HG02642 (cell line): ENCODE measurements around the gene PPIF.

Experiments
- ATAC-seq: cut with Tn5 transposase; IDR thresholded peaks from one replicate; pipeline ENCODE4 v1.9.1; 2021; ENCODE audit warnings: mild to moderate bottlenecking; ENCODE audit not compliant: unreplicated experiment, poor library complexity

Gene PPIF

DNA sequence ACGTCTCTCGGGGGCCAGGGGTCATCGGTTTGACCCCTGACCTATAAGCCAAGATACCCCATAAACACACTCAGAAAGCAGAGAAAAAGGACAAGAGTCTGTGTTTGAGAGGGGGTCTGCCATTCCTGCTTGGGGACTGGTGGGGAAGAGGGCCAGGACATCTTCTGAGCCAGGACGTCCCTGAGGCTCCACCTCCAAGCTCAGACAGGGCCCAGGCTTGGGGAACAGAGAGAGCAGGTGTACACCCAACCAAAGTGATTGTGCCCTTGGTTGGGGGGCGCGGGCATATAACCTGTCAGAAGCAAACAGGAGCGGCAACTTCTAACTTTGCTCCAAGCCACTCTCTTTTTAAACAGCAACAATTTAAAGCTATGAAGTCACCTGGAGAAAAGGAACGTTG is 33.9 kb upstream of the PPIF start:
- no peak for ATAC-seq

DNA sequence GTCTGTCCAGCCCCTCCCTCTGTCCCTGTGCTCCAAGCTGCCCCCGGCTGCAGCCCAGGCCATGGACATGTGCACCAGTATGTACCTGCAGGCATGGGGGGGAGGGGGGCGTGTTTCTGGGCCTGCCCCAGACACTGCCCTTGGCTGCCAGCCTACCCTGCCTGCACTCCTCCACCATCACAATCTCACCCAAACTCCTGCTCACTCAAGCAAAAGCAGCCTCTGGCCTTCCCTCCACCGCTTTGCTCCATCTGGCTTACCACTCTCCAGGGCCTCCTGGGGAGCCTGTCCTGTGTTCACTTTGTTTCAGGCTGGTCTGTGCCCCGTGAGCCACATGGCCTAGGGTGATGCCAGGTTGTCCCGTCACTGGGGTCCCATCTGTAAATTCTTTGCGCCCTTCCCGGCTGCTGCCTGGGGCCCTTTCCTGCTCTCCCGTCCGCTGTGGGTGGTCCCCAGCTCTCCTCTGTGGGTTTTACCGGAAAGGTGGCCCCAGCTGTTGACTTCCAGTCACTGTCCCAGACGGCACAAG is 33.3 kb upstream of the PPIF start:
- ATAC-seq: no peak

DNA sequence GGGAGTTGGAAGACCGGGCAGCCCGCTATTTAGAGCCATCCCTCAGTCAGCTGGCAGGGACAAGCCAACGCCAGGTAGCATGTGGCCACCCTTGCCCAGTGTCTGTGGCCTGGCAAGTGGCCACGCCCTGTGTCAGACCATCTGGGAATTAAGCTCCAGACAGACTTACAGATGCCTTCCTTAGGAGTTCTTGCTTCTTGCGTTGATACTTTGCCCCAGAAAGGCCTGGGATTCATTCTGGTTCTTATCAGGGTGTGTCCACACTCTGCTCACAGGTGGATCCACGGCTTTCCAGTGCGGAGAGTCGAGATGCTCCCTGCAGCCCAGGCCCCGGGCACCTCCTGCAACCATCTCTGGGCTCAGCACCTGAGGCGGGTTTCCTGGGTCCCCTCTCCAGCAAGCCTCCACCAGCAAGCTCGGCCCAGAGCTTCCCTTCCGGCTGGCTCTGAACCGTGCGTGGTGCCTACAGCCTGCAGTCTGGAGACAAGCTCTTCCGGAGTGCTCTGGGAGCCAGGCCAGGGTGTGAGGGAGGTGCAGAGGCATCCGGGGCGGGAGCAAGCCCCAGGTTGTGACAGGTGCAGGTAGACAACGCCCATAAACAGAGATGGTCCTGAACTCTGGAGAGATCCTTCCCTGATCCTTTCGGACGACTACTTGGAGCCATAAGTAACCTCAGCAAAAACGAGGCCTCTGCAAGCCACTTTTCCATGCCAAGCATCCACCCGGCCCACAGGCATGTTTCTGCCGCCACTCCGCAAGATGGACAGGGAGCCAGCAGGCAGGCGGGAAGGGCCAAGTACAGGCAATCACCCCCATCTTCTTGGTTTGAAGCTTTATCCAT is 32.3 kb upstream of the PPIF start:
- no peak for ATAC-seq

DNA sequence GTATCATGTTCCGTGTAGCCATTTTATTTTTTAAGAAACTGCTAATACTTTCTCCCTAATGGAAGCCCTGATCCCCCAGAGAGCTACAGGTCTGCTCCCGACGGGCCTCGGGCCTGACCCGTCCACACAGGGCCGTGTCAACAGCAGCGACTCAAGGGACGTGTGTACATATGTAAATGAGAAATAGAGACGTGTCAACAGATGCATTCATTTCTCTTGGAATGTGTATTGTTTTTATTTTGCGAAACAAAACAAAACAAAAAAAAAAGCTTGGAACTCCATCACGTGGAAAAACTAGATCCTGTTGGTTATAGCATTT is 31.7 kb upstream of the PPIF start:
- ATAC-seq: no peak

DNA sequence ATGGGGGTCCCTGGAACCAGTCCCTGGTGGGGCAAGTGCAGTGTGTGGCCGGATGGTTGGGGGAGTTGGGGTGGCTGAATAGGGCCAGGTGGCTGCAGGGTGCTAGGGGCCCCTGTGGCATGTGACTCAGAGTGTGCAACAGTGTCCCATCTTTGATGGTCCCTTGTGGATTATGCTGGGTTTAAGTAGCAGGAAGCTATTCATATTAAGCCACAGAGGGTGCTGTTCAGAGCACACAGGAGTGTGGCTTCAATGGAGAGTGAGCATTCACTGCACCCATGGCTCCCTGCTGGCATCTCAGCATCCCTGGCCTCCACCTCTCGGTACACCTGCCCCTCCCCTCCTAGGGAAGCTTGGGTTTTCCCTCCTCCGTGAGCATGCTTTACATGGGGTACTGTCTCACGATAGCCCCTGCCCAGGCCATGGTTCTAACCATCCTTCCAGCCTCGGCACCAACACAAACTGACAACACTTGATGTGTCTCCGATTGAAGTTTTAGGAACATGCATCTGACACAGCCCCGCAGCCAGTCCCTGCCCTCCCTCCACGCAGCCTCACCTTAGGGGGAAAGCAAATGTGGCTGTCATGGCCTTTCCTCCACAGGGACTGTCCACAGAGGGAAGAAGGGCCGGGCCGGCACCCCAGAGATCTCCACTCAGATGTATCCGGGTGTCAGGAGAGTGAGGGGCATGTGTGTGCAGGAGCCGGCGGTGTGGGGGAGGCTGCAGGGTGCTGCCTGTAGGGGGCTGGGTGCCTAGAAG is 30.4 kb upstream of the PPIF start:
- ATAC-seq: peak; percentile 72

DNA sequence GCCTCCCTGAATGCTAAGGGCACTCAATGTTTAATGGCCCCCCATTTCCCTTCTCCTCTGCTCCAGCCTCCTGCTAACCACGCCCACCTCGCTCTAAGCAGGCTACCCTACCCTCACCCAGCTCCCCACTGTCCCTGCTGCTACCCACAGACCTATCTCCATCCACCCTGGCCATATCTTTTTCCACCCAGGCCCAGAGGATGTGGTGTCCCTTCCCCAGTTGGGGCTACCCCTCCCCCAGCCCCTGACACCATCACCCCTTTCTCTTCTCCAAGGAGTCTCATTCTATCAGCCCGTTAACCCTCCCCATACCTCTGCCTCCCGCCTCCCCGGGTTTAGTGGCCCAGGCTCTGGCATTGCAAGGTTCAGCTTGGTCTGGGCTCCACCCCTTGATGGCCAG is 28.9 kb upstream of the PPIF start:
- ATAC-seq: no peak

DNA sequence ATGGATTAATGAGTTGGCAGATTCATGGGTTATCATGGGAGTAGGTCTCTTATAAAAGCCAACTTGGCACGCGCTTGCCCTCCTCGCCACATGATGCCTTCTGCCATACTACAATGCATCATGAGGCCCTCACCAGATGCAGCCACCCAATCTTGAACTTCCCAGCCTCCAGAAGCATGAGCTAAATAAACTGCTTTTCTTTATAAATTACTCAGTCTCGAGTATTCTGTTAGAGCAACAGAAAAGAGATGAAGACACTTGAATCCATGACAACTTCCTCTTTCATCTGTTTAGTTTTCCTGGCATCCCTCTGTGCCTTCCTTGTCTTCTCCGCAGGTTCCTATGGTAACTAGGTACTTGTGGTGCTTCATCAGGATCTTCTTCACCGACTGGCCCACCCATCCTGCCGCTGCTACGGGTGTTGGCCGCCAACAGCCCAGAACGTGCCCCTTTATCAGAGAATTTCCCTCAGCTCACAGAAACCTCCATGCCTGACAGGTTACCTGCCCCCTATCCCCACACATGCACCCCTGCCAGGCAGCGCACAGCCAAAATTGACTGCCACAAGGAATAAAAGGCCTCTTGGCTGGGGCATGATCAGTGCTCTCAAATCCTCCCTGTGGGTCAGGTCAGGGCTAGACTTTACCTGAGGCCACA is 28.0 kb upstream of the PPIF start:
- ATAC-seq: no peak

DNA sequence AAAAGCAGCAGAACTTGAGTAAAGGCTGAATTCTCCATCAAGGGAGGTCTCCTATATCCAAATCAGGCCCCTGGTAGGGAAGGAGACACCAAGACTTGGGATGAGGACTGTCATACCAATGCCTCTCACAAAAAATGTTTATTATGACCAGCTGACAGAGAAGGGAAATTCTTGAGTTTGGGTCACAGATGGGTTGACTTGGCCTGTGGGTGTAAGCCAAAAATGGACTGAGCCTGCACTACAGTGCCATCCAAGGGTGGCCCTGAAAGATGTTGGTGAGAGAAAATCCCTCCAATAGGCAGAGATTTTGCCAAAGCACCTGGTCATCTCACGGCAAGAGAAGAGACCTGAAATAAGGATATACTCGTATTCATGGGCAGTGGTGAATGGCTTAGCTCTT is 27.0 kb upstream of the PPIF start:
- ATAC-seq: no peak

DNA sequence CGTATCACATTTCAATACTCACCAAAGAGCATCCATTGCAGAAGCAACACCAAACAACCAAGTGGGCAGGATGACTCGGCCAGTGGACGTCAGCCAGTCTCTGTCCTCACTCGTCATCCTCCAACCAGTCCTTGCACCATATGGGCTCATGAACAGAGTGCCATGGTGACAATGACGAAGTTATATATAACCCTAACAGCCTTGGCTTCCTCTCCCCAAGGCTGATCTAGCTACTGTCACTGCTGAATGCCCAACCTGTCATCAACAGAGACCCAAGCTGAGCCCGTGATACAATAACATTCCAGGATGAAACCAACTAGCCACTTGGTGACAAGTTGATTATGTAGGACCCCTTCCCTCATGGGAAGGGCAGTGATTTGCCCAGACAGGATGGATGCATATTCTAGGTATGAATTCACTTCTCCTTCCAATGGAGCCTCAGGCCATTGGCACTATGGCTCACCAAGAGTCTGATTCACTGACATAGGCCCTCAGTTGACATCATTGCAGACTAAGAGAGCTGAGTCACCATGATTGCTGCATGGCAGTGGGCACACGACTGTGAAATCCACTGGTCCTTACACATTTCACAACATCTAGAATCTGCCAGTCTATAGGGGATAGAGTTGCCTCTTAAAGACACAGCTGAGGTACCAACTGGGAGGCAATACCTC is 26.3 kb upstream of the PPIF start:
- no peak for ATAC-seq

DNA sequence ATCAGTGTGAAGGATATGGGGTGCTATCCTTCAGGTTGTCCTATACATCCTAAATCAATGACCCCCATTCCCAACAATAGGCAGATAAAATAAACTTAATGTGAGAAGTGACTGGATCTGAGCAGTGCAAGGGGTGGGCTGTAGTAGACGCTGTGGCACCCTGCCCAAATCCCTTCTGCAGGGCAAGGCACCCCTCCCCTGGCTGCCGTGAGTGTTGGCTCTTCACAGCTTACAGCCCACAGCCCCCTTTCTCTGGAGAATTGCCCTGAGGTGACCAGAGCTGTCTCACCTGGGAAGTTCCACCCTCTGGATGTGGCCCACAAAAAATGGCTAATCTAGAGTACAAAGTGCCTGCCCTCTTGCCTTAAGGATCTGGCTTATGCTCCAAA is 25.8 kb upstream of the PPIF start:
- ATAC-seq: no peak

DNA sequence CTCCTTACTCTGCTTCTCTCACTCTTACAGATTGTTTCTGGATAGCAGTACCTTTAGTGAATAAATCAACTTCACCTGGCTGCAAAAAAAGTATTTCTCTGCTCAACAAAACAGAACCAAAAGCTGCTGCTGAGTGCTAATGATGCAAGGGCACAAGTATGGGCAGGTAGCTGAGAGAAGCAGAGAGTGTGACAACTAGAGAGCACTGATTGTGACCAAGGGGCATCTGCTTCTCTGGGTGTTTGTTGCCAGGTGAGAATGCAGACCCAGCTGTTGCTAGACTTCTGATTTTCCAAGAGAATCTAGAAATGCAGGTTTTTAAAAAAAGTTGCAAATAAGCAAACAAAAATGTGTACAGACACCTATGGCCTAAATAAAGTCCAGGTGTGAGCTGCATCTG is 25.3 kb upstream of the PPIF start:
- ATAC-seq: no peak

DNA sequence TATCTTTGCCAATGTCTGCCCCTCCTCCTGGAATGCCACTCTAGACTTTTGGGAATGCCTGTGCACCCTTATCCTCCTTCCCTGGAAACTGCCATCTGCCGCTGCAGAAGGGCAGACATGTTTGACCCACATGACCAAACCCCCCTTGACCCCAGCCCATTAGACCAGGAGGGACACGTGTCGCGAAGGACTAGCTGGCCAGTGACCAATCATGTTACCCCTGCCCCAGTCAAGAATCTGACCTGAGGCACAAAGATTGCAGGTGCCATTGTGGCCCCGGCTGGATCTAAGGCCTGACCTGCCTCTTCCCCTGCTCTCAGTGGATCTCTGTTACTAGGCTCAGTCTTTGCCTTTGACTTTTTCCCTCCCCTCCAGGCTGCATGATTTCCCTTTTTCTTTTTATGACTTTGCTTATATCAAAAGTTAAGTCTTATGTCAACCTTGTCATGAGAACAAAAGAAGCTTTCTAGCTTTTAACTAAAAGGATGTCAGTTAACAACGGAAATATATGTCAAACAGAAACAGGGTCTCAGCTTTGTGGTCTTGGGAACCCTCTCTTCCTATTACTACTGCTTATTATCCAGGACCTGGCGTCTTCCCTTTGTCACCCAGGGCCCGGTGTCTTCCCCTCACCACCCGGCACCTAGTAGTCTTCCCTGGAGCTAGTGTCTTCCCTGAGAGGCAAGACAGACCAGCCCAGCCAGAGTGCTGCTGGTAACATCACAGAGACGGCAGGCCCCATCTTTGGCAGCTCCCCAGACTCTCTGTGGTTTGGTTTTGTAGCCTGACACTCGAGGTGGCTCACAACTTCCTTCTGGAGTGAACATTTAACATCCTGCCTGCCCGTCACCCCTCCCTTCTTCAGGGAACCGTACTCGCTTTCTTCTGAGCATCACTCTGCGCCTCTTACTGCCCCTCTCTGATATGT is 24.4 kb upstream of the PPIF start:
- peak; percentile 63 for ATAC-seq

DNA sequence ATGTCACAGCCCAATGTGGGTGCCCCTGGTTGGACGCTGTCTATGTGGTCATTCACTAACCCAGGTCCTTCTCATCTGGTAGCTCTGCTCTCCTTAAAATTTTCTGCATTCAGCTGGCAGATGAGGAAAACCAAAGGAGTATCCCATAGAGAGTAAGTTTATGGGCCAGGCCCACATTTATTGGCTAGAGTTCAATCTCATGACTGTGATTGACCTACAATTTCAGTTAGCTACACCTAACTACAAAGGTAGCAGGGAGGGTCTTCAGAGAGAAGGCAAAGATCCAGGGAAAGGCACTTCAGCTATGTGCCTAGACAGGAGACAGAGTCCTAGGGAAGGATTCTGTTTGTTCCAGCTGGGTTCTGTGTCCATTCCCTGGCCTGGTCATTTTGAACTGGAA is 23.7 kb upstream of the PPIF start:
- no peak for ATAC-seq

DNA sequence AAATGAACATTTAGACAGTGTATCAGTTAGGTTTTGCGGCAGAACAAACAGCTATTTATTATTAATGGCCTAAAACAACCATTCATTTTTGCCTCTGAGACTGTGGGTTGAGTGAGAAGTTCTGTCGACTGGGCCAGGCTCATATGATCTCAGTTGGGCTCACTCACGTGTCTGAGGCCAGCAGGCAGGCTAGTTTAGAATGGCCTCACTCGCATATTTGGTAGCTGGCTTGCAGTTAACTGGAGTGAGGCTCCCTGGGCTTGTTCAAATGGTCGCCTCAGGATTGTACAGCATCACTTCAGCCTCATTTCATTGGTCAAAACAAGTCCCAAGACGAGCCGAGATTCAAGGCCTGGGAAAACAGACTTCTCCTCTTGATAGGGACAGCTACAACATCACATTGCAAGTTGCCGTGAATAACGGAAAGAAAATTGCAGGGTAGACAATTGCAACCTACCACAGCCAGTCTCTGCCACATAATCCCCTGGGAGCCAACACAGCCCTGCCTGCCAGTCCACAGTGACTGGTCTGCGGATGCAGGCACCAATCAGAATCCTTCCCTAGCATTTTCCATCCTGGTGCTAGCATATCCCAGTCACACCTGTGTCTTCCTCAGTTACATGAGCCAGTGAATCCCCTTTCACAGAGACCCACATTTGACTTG is 23.1 kb upstream of the PPIF start:
- no peak for ATAC-seq

DNA sequence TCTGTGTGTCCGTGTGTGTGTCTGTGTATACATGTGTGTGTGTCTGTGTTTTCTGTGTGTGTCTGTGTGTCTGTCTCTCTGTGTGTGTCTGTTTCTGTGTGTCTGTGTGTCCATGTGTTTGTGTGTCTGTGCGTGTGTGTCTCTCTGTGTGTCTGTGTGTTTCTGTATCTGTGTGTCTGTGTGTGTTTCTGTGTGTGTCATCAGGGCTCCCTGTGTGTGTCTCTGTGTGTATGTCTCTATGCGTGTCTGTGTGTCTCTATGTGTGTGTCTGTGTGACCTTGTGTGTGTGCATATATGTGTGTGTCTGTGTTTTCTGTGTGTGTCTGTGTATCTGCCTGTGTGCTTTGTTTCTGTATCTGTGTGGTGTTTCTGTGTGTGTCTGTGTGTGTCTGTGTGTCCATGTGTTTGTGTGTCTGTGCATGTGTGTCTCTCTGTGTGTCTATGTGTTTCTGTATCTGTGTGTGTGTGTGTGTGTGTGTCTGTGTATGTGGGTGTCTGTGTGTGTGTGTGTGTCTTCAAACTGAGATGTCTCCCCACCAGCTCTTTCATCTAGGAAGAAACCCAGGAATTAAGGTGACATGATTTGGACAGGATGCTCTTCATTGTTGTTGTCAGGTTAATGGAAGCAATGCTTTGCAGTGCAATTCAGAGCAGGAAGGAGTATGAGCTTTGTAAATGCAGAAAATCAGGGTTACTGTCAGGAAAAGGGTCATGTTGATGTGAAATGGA is 20.7 kb upstream of the PPIF start:
- ATAC-seq: no peak

DNA sequence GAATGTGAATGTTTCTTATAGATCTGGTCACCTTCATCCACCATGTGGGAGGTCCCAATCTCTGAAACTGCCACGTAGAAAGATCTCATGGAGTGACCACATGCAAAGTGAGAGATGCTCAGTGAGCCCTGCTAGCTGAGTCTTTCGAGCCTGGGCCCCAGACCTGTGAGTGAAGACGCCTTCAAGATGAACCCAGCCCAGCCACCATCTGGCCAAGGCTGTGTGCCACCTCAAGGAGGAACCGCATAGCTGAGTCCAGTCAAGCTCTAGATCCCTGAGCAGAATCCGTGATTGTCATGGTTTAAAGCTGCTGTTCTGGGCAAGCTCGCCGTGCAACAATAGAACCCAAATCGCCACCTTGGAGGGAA is 20.2 kb upstream of the PPIF start:
- ATAC-seq: no peak

DNA sequence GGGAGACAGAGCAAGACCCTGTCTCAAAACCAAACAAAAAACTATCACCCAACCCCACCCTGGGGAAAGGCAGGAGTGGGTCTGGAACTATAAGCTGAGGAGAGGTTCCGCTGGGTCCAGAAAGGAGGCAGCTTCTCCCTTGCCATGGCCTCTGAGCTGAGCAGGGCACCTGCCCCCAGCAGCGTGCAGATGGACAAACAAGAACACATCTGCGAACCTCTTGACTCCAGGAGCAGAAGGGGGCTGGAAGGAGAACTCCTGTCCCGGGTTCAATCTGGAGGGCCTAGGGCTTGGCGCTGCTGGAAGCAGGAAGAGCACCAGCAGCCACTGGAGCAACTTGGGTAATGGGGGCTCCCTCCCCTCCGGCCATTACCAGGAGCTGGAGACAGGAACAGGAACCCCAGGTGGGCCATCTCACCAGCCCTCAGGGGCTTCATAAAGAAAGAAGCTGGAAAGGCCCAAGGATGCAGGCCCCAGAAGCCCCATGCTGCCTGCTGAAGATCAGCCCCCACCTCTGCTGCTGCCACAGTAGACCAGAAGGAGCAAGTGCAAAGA is 19.0 kb upstream of the PPIF start:
- no peak for ATAC-seq

DNA sequence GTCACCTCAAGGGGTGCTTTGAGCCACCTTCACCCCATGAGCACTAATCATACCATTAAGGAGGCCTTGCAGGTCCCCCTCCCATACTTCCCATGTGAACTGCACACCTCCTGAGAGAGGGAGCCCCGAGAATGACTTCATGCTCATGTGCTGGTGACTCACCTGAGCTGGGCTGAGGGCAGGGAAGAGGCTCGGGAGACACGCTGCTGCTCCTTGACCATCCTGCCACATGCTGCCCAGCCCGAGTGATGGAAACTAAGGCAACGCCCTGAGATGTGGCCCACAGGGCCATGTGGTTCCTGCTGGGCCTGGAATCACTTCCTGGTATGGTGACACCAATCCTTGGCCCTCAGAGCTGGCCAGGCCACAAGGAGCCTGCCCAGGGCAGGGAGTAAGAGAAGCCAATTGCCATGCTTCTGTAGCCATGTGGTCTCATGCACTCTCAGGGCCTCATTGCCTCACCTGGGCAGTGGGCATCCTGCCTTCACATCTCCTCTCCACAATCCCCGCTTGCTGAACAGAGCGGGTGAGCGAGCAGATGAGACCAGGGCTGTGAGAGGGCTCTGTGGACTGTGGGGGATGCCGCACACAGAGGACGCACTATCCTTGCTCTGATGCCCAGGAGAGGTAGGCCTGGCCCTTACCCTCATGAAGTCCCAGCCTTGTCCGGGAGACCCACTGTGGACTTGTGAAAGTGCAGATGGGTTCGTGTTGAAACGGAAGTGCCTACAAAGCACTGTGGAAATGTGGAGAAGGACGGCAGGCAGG is 18.3 kb upstream of the PPIF start:
- ATAC-seq: no peak
